PC-3 (cell line): ENCODE results near the gene MTNR1B.

Experiments
- EZH2 ChIP-seq: fragments of 300-600 bp; sonication (generic); IDR thresholded peaks from one replicate; pipeline ENCODE4 v1.6.1; 2017; ENCODE audit warnings: antibody characterized with exemption, mild to moderate bottlenecking, low read length; ENCODE audit not compliant: unreplicated experiment
- EZH2phosphoT487 ChIP-seq: fragments of 300-600 bp; sonication (generic); IDR thresholded peaks from 2 replicates; pipeline ENCODE4 v1.6.1; 2018; ENCODE audit warnings: mild to moderate bottlenecking, antibody characterized with exemption, low read length, borderline replicate concordance
- TF ChIP-seq, protein P1 (sequence below): fragments of 300-600 bp; sonication (generic); conservative IDR thresholded peaks from 2 replicates; pipeline ENCODE4 v1.5.1; 2017; ENCODE audit warnings: antibody characterized with exemption, low read depth, mild to moderate bottlenecking, low read length

DNA sequence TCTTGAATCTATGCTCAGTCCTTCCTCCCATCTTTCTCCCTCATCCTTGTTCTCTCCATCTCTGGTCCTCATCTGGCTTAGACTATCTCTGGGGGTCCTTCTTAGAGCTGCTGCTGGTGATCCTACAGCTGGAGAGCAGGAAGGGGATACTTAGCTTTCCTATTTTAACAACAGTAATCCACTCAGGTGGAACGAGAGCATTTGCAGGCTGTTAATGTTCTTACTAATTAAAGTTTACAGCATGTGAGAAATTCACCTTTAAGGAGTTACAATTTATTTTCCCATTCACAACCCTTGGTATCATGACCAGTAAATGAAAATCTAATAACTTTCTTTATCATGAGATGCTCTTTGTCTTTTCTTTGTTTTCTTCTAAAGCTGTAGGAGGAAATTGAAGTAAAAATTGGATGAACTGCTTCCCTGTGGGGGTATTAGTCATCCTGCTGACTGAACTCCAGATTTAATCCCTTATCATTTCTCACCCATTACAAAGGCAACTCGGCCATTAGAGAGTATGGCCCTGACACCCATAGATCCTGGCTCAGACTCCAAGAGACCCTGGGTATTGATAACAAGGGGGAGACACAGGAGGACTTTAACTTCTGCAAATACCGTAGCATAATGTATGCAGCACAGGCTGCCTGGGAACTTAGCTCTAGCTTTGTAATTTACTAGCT is 37.6 kb upstream of the MTNR1B start:
- TF ChIP-seq, protein P1, sequence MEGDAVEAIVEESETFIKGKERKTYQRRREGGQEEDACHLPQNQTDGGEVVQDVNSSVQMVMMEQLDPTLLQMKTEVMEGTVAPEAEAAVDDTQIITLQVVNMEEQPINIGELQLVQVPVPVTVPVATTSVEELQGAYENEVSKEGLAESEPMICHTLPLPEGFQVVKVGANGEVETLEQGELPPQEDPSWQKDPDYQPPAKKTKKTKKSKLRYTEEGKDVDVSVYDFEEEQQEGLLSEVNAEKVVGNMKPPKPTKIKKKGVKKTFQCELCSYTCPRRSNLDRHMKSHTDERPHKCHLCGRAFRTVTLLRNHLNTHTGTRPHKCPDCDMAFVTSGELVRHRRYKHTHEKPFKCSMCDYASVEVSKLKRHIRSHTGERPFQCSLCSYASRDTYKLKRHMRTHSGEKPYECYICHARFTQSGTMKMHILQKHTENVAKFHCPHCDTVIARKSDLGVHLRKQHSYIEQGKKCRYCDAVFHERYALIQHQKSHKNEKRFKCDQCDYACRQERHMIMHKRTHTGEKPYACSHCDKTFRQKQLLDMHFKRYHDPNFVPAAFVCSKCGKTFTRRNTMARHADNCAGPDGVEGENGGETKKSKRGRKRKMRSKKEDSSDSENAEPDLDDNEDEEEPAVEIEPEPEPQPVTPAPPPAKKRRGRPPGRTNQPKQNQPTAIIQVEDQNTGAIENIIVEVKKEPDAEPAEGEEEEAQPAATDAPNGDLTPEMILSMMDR, result no peak
- TF ChIP-seq EZH2 (no peak), EZH2phosphoT487 (no peak)
